Thoracic aorta (tissue), 2 donors: ENCODE results near the gene BRF1. TPM values are rescaled to one million over a fixed set of nuclear protein-coding genes. Genes with fewer than 3 reads are reported as not detected.
A peak's percentile ranks its signal among the peaks of the same experiment; 100 is the strongest.

Source experiments
- ATAC-seq: fragments of 150-250 bp; one replicate; pipeline ENCODE4 v1.8.0; 2017; ENCODE audit warnings: low read depth; ENCODE audit not compliant: insufficient number of reproducible peaks, low FRiP score
- DNase-seq: peaks from one replicate; pipeline ENCODE4 v3.0.0-alpha.2; 2020; ENCODE audit warnings: low spot score
- H3K27ac ChIP-seq, 2 donors: fragments of 200-600 bp; sonication (generic); 1 replicate in 1 of 2; 2 replicates in 1 of 2; pipeline ENCODE4 v1.5.1; 2016; ENCODE audit warnings: mild to moderate bottlenecking in 2 of 2, moderate library complexity in 2 of 2
- H3K27me3 ChIP-seq: fragments of 200-600 bp; sonication (generic); replicated peaks from 2 replicates; pipeline ENCODE4 v1.6.0; 2016; ENCODE audit warnings: mild to moderate bottlenecking; ENCODE audit not compliant: insufficient read depth
- H3K36me3 ChIP-seq: fragments of 200-600 bp; sonication (generic); one replicate; pipeline ENCODE4 v1.5.1; 2016
- H3K4me1 ChIP-seq, 2 donors: fragments of 200-600 bp; sonication (generic); 1 replicate in 1 of 2; 2 replicates in 1 of 2; pipeline versions ENCODE4 v1.5.1 to v1.6.0; 2016; ENCODE audit warnings: low read depth in 2 of 2, mild to moderate bottlenecking in 1 of 2; ENCODE audit not compliant: control insufficient read depth in 1 of 2
- H3K4me3 ChIP-seq: fragments of 200-600 bp; sonication (generic); 2 replicates; pipeline ENCODE4 v1.5.1; 2016; ENCODE audit warnings: mild to moderate bottlenecking
- H3K9me3 ChIP-seq: fragments of 200-600 bp; sonication (generic); 2 replicates; pipeline ENCODE4 v1.5.1; 2016
- total RNA-seq, 2 donors: library from RNA; depleted of rRNA; stranded (reverse); fragments of >200 nt; gene quantifications; one replicate each; pipeline versions ENCODE4 v1.1.0 to v1.2.3, GENCODE V29; 2016
- TF ChIP-seq, protein P1 (sequence below): fragments of 200-600 bp; sonication (generic); IDR thresholded peaks from one replicate; pipeline ENCODE4 v1.5.1; 2019; ENCODE audit warnings: antibody characterized with exemption

The BRF1 gene
- total RNA-seq, 2 donors from 2014 or later, result 49.4 to 80.5 TPM

DNA sequence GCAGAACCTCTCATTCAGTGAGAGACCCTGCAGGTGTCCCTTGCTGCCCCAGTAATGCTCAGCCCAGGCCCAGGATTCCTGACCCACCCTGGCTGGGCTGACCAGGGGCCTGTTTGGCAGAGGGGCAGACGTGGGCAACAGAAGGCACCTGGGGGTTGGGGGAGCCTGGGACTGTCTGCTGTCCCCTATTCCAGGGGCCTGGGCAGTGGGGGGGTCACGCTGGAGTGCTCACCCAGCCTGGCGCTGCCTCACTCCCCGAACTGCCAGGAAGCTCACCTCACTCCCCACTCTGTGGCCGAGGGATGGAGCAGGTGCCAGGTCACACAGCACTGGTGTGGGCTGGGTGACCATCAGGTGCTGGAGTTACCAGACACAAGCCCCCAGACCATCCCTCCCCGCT, 97.1 kb downstream of the BRF1 start:
- H3K9me3 ChIP-seq, result no peaks in the 10 kb centered on the region
- H3K36me3 ChIP-seq, result no peaks in the 10 kb centered on the region
- TF ChIP-seq, protein P1, sequence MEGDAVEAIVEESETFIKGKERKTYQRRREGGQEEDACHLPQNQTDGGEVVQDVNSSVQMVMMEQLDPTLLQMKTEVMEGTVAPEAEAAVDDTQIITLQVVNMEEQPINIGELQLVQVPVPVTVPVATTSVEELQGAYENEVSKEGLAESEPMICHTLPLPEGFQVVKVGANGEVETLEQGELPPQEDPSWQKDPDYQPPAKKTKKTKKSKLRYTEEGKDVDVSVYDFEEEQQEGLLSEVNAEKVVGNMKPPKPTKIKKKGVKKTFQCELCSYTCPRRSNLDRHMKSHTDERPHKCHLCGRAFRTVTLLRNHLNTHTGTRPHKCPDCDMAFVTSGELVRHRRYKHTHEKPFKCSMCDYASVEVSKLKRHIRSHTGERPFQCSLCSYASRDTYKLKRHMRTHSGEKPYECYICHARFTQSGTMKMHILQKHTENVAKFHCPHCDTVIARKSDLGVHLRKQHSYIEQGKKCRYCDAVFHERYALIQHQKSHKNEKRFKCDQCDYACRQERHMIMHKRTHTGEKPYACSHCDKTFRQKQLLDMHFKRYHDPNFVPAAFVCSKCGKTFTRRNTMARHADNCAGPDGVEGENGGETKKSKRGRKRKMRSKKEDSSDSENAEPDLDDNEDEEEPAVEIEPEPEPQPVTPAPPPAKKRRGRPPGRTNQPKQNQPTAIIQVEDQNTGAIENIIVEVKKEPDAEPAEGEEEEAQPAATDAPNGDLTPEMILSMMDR, result no peak
- DNase-seq, result no peak
- no peak overlapping the region for H3K4me3 ChIP-seq
- no peak overlapping the region for H3K27ac ChIP-seq
- H3K4me1 ChIP-seq, result peaks cover 13 to 32% of the 10 kb centered on the region in 2 donors
- ATAC-seq, result no peak
- H3K27me3 ChIP-seq, result no peaks in the 10 kb centered on the region

DNA sequence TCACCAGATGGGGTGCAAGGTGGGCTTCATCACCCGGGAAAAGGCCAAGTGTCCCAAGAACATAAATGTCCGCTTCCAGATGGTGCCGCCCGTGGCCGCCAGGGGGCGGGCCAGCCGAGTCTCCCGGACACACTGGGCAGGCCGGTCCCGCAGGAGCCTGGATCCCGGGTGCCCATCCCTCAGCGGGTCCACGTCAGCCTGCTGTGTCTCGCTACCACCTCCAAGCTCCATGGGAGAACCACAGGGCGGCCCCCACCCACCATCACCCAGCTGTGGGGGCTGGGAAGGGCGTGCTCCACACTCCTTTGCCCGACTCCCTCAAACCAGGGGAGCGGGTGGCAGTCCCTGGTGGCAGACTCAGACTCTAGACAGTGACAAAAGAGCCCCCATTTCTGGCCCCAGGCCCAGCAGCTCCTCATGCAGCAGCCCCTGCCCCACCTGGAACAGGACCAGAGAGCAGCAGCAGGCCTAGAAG, 97.7 kb downstream of the BRF1 start:
- Histone ChIP-seq H3K4me3 (no peak overlapping the region), H3K27ac (no peak overlapping the region), H3K27me3 (no peaks in the 10 kb centered on the region), H3K9me3 (no peaks in the 10 kb centered on the region), H3K36me3 (no peaks in the 10 kb centered on the region), H3K4me1 (peaks cover 13 to 32% of the 10 kb centered on the region in 2 donors)
- TF ChIP-seq, protein P1, result peak; percentile 95
- ATAC-seq (no peak), DNase-seq (peak; percentile 38)

DNA sequence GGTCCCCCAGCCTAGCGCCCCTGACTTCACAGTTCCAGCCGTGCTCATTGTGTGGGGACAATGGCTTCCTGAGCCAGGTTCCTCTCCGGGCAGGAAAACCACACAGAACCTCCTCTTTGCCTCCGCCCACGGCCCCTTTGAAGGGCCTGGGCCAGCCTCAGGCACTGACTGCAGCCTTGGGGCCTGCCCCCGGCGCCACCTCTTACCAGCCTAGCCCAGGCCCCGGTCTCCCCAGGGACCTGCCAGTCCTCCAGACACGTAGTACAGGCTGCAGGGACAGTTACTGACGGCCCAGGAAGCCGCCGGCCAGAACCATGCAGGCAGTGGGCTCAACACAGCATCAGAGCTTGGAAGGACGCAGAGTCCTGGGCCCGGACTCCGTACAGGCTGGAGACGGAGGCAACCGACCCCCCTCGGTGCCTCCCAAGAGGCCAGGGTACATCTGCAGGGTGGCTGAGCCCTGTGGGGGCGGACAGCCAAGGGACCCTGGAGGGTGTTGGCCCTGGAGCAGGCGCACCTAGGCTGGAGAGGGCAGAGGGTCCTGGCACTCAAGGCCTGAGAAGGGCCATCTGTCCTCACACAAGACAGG, 98.8 kb downstream of the BRF1 start:
- ATAC-seq, result no peak
- H3K27me3 ChIP-seq, result no peaks in the 10 kb centered on the region
- no peaks in the 10 kb centered on the region for H3K9me3 ChIP-seq
- TF ChIP-seq, protein P1, result no peak
- H3K27ac ChIP-seq, result no peak overlapping the region
- no peaks in the 10 kb centered on the region for H3K36me3 ChIP-seq
- no peak overlapping the region for H3K4me3 ChIP-seq
- H3K4me1 ChIP-seq, result peaks cover 13 to 32% of the 10 kb centered on the region in 2 donors
- no peak for DNase-seq

DNA sequence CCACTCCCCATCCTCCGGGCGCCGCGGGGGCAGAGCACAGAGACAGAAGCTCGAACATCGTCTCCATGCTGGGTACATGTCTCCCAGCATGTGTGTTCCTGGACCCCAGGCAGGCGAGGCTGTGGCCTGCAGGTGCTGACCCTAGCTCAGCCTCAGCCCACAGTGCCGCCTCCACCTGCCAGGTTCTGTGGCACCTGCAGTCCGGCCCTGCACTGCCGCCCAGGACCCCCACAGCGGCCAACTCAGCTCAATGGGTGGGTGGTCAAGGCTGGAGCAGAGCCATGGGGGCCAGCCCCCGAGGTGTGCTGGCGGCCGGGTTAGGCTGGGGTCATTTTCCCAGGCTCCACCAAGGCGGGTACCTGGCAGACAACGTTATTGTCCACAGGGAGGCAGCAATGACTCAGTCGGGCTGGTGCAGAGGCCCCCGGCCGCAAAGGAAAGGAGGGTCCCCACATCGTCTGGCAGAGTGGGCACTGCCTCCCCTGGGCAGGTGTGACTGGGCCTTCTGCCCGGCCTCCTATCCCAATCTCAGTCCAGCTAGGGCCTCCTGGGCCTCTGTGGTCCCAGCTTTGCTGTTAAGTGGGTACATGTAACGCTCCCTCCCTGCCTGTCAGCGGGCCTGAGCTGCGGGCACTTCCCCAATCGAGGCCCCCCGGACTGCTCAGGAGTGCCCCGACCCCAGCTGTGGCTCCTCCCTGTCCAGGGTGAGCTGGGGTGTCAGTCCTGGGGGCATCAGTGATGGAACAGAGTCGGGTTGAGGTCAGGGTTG, 99.5 kb downstream of the BRF1 start:
- Histone ChIP-seq H3K4me1 (peaks cover 17 to 36% of the 10 kb centered on the region in 2 donors), H3K4me3 (no peak overlapping the region), H3K27ac (no peak overlapping the region), H3K27me3 (no peaks in the 10 kb centered on the region), H3K9me3 (no peaks in the 10 kb centered on the region), H3K36me3 (no peaks in the 10 kb centered on the region)
- TF ChIP-seq, protein P1, result no peak
- no peak for ATAC-seq
- DNase-seq, result no peak

DNA sequence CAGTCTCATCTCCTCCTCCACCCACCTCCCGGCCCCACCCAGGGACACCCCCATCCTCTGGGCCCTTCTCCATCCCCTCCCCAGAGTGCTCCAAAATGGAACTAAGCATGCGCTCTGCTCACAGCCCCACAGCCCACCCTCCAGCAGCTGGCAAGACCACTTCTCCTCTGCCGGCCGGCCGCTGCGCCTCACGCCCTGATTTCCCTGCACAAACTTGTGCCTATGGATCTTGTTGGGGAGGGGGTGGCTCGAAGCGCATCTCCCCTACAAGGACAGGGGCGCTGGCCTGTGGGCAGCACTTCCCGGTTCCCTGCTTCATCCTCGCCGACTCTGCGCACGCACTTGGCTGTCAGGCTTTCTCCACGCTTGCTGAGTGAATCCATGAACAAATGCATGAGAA, 100.2 kb downstream of the BRF1 start:
- Histone ChIP-seq H3K4me3 (no peak overlapping the region), H3K4me1 (peaks cover 18 to 38% of the 10 kb centered on the region in 2 donors), H3K9me3 (no peaks in the 10 kb centered on the region), H3K27me3 (no peaks in the 10 kb centered on the region), H3K36me3 (no peaks in the 10 kb centered on the region), H3K27ac (no peak overlapping the region)
- TF ChIP-seq, protein P1, result no peak
- ATAC-seq, result no peak
- DNase-seq, result no peak
